Measurements from ENCODE around the gene STMP1.

DNA sequence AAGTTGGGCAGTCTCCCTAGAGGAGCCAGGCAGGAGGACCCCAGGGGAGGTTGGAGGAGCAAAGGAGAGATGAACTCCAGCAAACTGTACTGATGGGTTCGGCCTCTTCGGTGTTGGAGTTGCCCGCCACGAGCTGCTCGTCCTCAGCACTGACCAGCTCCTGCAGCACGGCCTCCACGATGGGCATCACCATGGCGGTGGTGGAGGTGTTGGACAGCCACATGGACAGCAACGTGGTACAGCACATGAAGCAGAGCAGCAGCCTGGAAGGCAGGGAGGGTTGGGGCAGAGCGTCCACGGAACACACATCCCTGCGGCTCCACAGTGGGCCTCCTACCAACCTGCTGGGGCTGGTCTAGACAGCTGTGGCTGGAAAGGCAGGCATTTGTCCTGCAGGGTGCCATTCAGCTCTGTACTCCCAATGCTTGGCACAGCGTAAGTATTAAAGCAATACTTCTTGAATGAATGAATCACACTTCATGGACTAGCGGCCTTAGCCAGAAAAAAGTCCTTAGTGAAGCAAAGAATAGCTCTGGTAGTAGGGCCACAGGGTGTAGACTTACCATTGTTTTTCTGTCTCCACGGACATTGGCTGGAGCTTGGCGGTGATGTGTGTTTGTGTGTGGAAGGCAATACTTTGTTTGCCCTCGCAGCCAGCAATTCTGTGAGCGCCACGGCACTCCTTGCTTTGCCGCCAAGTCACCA lies 43.9 kb downstream of the STMP1 start:
- TF ChIP-seq POLR2A (IDR thresholded peaks at IDR 0.05) (no peak), CTCF (IDR thresholded peaks at IDR 0.05) (no peak)
